OCI-LY1 (cell line): ENCODE measurements around the gene ACOX1.

Experiments used
- H2AFZ ChIP-seq: fragments of 200-600 bp; sonication (generic), shearing (Covaris generic); 2 replicates; pipeline ENCODE4 v1.6.0; 2014; ENCODE audit warnings: antibody characterized with exemption, mild to moderate bottlenecking, low read length
- H3F3A ChIP-seq: fragments of 200-600 bp; sonication (generic), shearing (Covaris generic); 2 replicates; pipeline ENCODE4 v1.6.0; 2014; ENCODE audit warnings: mild to moderate bottlenecking, antibody characterized with exemption, low read length, moderate library complexity; ENCODE audit not compliant: insufficient read depth
- H3K27ac ChIP-seq: fragments of 200-600 bp; sonication (generic); 2 replicates; pipeline ENCODE4 v1.5.1; 2014; ENCODE audit warnings: low read length, mixed run types, mild to moderate bottlenecking, low read depth; ENCODE audit not compliant: poor library complexity, severe bottlenecking
- H3K27me3 ChIP-seq: fragments of 200-600 bp; sonication (generic); 2 replicates; pipeline ENCODE4 v1.6.0; 2014; ENCODE audit warnings: antibody characterized with exemption, mild to moderate bottlenecking, low read length, moderate library complexity; ENCODE audit not compliant: insufficient read depth
- H3K36me3 ChIP-seq: fragments of 200-600 bp; sonication (generic); 2 replicates; pipeline ENCODE4 v1.6.1; 2014; ENCODE audit warnings: mild to moderate bottlenecking, antibody characterized with exemption, low read length, moderate library complexity, mixed read lengths; ENCODE audit not compliant: insufficient read depth
- H3K4me1 ChIP-seq: fragments of 200-600 bp; sonication (generic); 2 replicates; pipeline ENCODE4 v1.5.1; 2014; ENCODE audit warnings: mild to moderate bottlenecking, low read length, moderate library complexity; ENCODE audit not compliant: insufficient read depth, severe bottlenecking
- H3K4me2 ChIP-seq: fragments of 200-600 bp; sonication (generic), shearing (Covaris generic); 2 replicates; pipeline ENCODE4 v1.6.1; 2014; ENCODE audit warnings: low read length
- H3K4me3 ChIP-seq: fragments of 200-600 bp; sonication (generic); 2 replicates; pipeline ENCODE4 v1.5.1; 2014; ENCODE audit warnings: low read length, low read depth, mild to moderate bottlenecking, mixed read lengths; ENCODE audit not compliant: poor library complexity, severe bottlenecking
- H3K79me2 ChIP-seq: fragments of 200-600 bp; shearing (Covaris generic); 2 replicates; pipeline ENCODE4 v1.6.1; 2016; ENCODE audit warnings: mixed run types, low read length, mixed read lengths; ENCODE audit not compliant: insufficient read depth
- H3K9ac ChIP-seq: fragments of 200-600 bp; sonication (generic), shearing (Covaris generic); 2 replicates; pipeline ENCODE4 v1.6.1; 2014; ENCODE audit warnings: mild to moderate bottlenecking, low read length, mixed read lengths
- H3K9me2 ChIP-seq: fragments of 200-600 bp; sonication (generic), shearing (Covaris generic); 2 replicates; pipeline ENCODE4 v1.6.1; 2014; ENCODE audit warnings: low read depth, mild to moderate bottlenecking, low read length, mixed read lengths
- H3K9me3 ChIP-seq: fragments of 200-600 bp; shearing (Covaris generic); 2 replicates; pipeline ENCODE4 v1.6.1; 2014; ENCODE audit warnings: low read length, mixed read lengths
- H4K20me1 ChIP-seq: fragments of 200-600 bp; sonication (generic), shearing (Covaris generic); 2 replicates; pipeline ENCODE4 v1.6.0; 2016; ENCODE audit warnings: mild to moderate bottlenecking, low read length; ENCODE audit not compliant: insufficient read depth
- EZH2 ChIP-seq: fragments of 200-600 bp; sonication (generic), shearing (Covaris generic); IDR thresholded peaks from 2 replicates; pipeline ENCODE4 v1.8.0; 2017; ENCODE audit warnings: borderline replicate concordance, mixed run types, mild to moderate bottlenecking, antibody characterized with exemption, low read length, moderate library complexity, mixed read lengths
- TF ChIP-seq, protein P1 (sequence below): fragments of 200-600 bp; sonication (generic), shearing (Covaris generic); IDR thresholded peaks from 2 replicates; pipeline ENCODE4 v1.5.1; 2017; ENCODE audit warnings: mild to moderate bottlenecking, antibody characterized with exemption, low read length, moderate library complexity, mixed read lengths

Gene ACOX1

DNA sequence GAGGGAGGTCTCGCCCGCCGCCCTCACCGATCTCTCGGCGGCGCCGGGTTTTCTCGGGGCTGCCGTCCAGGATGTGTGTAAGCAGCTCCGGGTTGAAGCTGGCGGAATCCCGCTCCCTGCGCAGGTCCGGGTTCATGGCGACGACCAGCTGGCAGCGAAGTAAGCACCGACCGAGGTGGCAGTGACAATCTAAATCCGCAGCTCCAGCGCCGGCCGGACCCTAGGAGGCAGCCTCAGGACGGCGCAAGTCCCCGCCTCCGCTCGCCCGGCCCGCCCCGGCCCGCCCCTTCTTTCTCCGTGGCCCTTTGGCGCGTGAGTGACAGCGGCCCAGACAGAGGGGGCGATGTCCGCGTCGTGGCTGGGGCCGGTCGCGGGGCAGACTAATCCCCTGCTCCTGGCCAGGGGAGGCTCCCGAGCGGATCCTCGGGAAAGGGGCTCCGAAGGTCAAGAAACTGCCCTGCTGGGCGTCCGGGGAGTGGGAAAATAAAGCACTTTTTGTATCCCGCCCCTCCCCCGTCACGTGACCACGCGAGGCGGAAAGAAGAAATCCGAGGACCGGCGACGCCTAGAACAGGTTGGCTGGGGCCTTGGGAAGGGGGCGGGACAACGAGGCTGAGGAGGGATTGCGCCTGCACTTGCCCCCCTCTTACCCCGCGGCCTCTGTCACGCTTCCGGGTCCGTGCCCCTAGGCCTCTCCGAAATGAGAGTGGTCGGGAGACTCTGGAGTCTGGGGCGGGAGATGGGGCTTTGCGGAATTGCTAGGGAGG is at the start of gene ACOX1, which contains the start of gene TEN1:
Gene ACOX1 (minus strand): TSS at position 229 of the 767 bp plus-strand sequence. CDS start 93 bp downstream, at position 136.
Gene TEN1 (plus strand): TSS at position 303 of the 767 bp plus-strand sequence. CDS start 6,953 bp downstream, outside the sequence.
- Histone ChIP-seq H3K27me3 (no peaks in the 10 kb centered on the region), H3K9me2 (no peaks in the 10 kb centered on the region), H3K79me2 (no peaks in the 10 kb centered on the region), H3K9me3 (no peaks in the 10 kb centered on the region), H3K27ac (peak within 1 kb of the TSS; percentile 81), H3K4me2 (peak within 1 kb of the TSS; percentile 98), H3F3A (no peaks in the 10 kb centered on the region), H3K4me1 (peaks cover 51% of the 10 kb centered on the region), H4K20me1 (no peaks in the 10 kb centered on the region), H2AFZ (no peak within 1 kb of the TSS), H3K4me3 (peak within 1 kb of the TSS; percentile 83), H3K9ac (peak within 1 kb of the TSS; percentile 96), H3K36me3 (no peaks in the 10 kb centered on the region)
- no peak for TF ChIP-seq EZH2
- TF ChIP-seq, protein P1, sequence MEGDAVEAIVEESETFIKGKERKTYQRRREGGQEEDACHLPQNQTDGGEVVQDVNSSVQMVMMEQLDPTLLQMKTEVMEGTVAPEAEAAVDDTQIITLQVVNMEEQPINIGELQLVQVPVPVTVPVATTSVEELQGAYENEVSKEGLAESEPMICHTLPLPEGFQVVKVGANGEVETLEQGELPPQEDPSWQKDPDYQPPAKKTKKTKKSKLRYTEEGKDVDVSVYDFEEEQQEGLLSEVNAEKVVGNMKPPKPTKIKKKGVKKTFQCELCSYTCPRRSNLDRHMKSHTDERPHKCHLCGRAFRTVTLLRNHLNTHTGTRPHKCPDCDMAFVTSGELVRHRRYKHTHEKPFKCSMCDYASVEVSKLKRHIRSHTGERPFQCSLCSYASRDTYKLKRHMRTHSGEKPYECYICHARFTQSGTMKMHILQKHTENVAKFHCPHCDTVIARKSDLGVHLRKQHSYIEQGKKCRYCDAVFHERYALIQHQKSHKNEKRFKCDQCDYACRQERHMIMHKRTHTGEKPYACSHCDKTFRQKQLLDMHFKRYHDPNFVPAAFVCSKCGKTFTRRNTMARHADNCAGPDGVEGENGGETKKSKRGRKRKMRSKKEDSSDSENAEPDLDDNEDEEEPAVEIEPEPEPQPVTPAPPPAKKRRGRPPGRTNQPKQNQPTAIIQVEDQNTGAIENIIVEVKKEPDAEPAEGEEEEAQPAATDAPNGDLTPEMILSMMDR, result peak; percentile 18; the same call in 1 of the 2 replicates

DNA sequence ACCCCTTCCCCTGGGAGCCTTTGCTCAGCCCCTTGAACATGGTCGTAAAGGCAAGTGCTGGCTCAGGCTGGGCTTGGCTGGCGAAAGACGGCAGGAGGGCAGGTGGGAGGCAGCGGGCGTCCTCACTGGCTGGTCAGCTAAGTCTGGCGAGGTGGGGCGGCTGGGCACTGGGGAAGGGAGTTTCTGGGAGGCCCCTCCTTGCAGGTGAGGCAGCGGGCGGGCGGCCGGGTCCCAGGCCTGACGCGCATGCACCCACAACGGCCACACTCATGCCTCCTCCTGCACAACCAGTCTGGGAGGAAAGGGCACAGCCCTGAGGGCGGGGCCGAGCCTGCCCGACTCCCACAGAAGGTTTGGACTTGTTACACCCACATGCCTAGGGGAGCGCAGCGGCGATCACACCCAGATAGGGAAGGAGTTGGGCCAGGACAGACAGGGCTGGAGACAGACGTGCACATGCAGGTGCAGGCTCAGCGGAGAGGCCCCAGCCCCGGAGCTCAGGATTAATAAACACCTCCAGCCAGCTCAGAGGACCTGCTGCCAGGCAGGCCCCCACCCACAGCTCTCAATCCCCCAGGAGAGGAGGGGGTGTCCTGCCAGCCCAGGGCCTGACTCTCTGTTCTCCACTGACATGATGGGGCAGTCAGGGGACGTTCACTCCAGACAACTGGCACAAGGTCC is 48.3 kb upstream of the ACOX1 start, which contains the start of gene EVPL:
Gene EVPL (minus strand): TSS at position 148 of the 681 bp plus-strand sequence. CDS start 108 bp downstream, at position 40.
- TF ChIP-seq, protein P1, result no peak
- no peak for TF ChIP-seq EZH2
- no peaks in the 10 kb centered on the region for H4K20me1 ChIP-seq

DNA sequence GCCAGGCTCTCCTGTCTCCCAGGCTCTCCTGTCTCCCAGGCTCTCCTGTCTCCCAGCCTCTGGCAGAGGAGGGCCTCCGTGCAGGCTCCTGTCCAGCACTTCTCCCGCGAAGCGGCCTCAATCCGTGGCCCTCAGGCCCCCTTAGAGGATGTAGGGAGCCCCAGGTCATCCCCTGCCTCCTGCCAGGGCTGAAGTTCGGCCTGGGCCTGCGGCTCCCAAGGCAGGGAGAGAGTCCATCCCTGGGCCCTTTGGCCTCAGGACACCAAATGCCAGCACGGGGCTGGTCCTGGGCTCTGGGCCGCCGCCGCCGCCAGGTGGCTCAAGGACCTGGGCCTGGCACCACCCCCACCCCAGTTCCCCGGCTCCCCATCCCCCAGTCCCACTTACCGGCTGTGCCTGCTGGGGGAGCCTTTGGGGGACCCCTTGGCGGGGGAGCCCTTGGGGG is 47.8 kb upstream of the ACOX1 start:
- H3K9ac ChIP-seq, result no peak overlapping the region
- no peaks in the 10 kb centered on the region for H3K9me3 ChIP-seq
- no peaks in the 10 kb centered on the region for H3K9me2 ChIP-seq
- H3K79me2 ChIP-seq, result no peaks in the 10 kb centered on the region
- H3K4me3 ChIP-seq, result no peak overlapping the region
- peaks cover 14% of the 10 kb centered on the region for H3K4me1 ChIP-seq
- H3F3A ChIP-seq, result no peaks in the 10 kb centered on the region
- no peak overlapping the region for H2AFZ ChIP-seq
- no peaks in the 10 kb centered on the region for H4K20me1 ChIP-seq
- 0 out of 2 replicates have a peak, but pooled peaks cover 5% of the 10 kb centered on the region for H3K27me3 ChIP-seq
- no peaks in the 10 kb centered on the region for H3K36me3 ChIP-seq
- no peak overlapping the region for H3K27ac ChIP-seq
- TF ChIP-seq EZH2, result no peak
- TF ChIP-seq, protein P1, result no peak
- no peak overlapping the region for H3K4me2 ChIP-seq

More for the DNA sequence above, 48.3 kb upstream of the ACOX1 start, which contains the start of gene EVPL:
- no peak within 1 kb of the TSS for H3K27ac ChIP-seq
- H3K36me3 ChIP-seq, result no peaks in the 10 kb centered on the region
- 0 out of 2 replicates have a peak, but pooled peaks cover 5% of the 10 kb centered on the region for H3K27me3 ChIP-seq
- no peaks in the 10 kb centered on the region for H3K9me2 ChIP-seq
- H3K4me3 ChIP-seq, result no peak within 1 kb of the TSS
- no peaks in the 10 kb centered on the region for H3K9me3 ChIP-seq
- no peak within 1 kb of the TSS for H3K4me2 ChIP-seq
- no peaks in the 10 kb centered on the region for H3K79me2 ChIP-seq
- no peak within 1 kb of the TSS for H2AFZ ChIP-seq
- H3K9ac ChIP-seq, result no peak within 1 kb of the TSS
- no peaks in the 10 kb centered on the region for H3F3A ChIP-seq
- H3K4me1 ChIP-seq, result peaks cover 10% of the 10 kb centered on the region
